Mammary epithelial cell (primary cell): ENCODE data around the gene DEFB119.

Source experiments
- CTCF ChIP-seq, 2 donors: IDR thresholded peaks in 1 of 2; conservative IDR thresholded peaks in 1 of 2; 2 replicates each; pipeline ENCODE4 v1.5.1; 2011 to 2012; ENCODE audit warnings: inconsistent platforms in 2 of 2, low read length in 2 of 2, mild to moderate bottlenecking in 2 of 2, control low read depth in 1 of 2, low read depth in 1 of 2; ENCODE audit not compliant: insufficient read depth in 1 of 2; ENCODE audit errors: extremely low read depth in 1 of 2
- EZH2 ChIP-seq: IDR thresholded peaks from 2 replicates; pipeline ENCODE4 v1.6.1; 2012; ENCODE audit warnings: low read length, inconsistent platforms, borderline replicate concordance

- TF ChIP-seq CTCF (conservative IDR thresholded peaks at IDR 0.05 in 1 of 2, IDR thresholded peaks at IDR 0.05 in 1 of 2; ENCODE audit: extremely low read depth in 1 of 2, insufficient read depth in 1 of 2, low read depth in 1 of 2, low read length in 2 of 2) (no peak), EZH2 (no peak)
Observed at GRCh38 chr20:31430568-31431115, 40.3 kb upstream of the DEFB119 start.
